ENCODE results near the gene SAP130.

Gene SAP130

DNA sequence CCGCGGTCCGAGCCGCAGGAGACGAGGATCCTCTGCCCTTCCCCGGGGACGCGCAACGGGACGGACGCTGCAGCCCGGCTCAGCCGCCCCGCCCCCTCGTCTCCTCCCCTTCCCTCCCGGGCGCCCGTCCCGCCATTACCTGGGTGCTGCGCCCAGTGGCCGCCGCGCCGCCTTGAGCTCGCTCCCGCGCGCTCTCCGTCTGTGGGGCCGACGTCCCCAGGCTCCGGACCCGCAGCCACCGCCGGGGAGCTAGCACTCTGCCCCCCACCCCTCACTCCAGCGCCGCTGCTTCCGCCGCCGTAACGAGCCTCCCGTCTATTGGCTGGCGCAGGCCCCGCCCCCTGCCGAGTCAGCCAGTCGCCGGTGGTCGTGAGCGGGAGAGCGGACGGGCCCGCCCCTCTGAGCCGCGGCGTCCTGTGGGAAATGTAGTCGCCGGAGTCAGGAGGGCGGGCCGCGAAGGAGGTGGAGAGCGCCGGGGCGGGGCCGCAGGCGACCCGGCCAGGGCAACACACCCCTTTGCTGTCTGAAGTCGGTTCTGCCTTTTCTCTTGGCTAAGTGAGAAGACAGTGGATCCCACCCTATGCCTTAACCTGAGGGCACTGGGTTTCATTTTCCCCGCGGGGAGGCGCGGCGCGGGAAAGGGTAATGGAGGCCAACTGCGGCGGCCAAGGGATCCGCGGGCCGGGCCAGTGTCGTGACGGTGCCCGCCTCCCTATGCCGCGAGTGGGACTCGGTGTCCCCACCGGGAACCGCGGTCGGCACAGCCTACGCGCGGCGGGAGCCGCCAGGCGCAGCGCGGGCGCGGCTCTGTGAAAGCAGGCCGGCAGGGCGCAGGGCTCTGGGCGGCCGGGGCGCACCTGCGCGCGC is at the start of gene SAP130:
Gene SAP130 (minus strand): TSS at position 259 of the 867 bp plus-strand sequence. CDS start 1,767 bp downstream, outside the sequence.
- peak; percentile 57 for DNase-seq (ENCODE audit: low read depth, low spot score)

DNA sequence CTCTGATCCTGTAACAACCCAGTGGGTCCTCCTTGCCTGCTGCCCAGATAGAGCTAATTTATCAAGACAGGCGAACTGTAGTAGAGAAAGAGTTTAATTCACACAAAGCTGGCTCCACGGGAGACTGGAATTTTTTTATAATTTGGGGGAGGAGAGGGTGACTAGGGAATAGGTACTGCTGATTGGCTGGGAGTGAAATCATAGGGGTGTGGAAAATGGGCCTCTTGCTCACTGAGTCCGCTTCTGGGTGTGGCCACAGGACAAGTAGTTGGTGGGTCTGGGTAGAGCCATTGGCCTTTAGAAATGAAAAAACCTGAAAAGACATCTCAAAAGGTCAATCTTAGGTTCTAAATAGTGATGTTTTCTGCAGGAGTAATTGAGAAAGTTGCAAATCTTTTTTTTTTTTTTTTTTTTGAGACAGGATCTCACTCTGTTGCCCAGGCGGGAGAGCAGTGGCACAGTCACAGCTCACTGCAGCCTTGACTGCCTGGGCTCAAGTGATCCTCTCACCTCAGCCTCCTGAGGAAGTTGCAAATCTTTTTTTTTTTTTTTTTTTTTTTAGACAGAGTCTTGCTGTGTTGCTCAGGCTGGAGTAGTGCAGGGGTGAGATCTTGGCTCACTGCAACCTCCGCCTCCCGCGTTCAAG is 48.7 kb upstream of the SAP130 start:
- DNase-seq (ENCODE audit: low read depth, low spot score), result no peak

DNA sequence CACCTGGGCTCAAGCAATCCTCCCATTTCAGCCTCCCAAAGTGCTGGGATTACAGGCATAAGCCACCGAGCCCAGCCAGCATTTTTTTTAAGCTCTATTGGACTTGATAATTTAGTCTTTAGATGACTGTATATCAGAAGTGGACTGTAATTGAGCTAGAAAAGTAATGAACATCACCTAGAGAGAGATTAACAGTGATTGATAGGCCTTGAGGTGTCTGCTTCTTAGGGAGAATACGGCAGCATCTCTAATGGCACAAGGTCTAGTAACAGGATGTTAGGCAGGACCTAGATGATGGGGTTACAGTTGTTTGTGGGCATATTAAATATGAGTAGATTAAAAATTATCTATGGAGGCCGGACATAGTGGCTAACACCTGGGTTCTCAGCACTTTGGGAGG is 45.4 kb upstream of the SAP130 start:
- DNase-seq (ENCODE audit: low read depth, low spot score), result no peak

DNA sequence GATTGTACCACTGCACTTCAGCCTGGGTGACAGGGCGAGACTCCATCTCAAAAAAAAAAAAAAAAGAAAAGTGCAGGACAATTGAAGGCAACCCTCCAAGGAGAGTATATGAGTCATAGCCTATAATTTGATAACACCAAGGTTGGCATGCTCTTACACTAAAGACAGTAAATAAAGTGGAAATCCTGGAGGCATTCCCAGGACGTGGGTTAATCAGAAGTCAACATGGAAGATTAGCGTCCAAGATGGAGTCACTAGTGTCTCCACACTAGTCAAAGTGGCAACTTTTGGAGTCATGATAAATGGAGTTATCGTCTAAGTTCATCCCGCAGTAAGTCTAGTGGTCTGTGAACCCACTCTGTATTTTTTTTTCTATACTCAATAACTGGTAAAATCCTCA is 41.9 kb upstream of the SAP130 start:
- no peak for DNase-seq (ENCODE audit: low read depth, low spot score)

DNA sequence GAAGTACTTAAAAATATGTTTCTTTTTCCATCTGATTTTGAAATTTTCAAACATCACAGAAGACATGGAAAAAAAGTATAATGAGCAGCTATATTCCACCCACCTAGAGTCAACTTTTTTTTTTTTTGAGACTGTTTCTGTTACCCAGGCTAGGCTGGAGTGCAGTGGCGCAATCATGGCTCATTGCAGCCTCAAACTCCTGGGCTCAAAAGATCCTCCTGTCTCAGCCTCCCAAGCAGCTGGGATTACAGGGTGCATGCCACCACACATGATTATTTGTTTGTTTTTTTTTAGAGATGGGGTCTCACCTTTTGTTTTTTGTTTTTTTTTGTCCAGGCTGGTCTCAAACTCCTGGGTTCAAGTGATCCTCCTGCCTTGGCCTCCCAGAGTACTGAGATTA is 36.5 kb upstream of the SAP130 start:
- no peak for DNase-seq (ENCODE audit: low read depth, low spot score)

DNA sequence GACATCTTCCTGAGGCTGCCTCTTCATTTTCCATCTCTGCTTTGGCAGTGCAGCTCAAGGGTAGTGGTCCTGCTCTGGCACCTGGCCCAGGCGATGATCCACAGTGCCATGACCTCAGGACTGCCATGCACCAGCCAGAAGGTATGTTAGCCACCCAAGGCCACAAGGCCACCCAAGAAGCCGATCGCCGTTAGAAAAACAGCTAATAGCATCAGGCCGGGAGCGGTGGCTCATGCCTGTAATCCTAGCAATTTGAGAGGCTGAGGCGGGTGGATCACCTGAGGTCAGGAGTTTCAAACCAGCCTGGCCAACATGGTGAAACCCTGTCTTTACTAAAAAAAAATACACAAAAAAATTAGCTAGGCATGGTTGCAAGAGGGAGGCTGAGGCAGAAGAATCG is 34.7 kb upstream of the SAP130 start:
- no peak for DNase-seq (ENCODE audit: low read depth, low spot score)

DNA sequence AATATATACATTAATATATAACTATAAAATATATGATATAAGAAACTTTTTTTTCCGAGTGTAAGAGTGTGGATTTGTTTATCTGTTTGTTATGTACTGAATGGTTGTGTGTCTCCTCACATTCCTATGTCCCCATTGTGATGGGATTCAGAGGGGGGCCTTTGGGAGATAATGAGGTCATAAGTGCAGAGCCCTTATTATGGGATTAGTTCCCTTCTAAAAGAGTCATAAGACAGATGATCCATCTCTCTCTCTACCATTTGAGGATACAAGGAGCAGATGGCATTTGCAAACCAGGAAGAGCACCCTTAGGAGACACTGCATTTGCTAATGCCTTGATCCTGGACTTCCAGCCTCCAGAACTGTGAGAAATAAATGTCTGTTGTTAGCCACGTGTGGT is 30.3 kb upstream of the SAP130 start:
- no peak for DNase-seq (ENCODE audit: low read depth, low spot score)

DNA sequence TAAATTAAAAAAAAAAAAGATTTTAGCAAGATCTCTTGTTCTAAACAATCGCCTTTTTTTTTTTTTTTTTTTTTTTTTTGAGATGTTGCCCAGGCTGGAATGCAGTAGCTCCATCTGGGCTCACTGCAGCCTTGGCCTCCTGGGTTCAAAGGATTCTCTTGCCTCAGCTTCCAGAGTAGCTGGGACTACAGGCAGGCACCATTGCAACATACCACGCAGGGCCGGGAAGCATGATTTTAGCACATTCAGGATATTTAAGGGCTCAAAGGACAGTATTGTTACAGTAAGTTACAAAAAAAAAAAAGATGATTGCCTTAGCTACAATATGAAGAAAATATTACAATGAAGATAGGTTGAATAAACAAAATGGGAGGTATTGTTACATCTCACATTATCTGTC is 29.5 kb upstream of the SAP130 start:
- no peak for DNase-seq (ENCODE audit: low read depth, low spot score)

DNA sequence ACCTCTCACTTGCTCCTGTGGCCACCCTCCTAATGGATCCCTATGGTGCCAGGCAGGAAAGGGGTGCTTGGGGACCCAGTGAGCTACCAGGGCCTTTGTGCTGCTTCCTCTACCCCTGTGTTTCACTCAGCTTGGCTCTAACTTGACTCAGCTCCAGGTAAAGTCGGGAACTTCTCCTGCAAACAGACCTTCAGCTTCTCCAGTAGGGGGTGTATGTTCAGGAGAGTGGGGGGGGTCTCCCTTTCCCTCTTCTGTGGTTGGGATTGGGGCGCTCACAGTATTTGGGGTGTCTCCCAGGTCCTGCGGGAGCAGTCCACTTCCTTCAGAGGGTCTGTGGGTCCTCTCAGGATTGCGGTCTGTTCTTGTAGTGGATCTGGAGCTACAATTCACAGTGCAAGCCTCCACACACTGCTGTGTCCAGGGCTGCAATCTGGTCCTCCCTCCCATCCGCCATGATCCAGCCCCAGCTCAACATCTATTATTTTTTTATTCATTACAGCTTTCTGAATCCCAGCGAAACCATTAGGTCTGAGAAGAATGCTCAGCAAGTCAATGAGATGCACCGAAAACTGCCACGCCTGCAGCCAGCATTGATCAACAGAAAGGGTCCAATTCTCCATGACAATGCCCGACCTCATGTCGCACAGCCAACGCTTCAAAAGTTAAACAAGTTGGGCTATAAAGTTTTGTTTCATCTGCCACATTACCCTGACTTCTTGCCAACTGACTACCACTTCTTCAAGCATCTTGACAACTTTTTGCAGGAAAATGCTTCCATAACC is 26.4 kb upstream of the SAP130 start:
- DNase-seq (ENCODE audit: low read depth, low spot score), result no peak

DNA sequence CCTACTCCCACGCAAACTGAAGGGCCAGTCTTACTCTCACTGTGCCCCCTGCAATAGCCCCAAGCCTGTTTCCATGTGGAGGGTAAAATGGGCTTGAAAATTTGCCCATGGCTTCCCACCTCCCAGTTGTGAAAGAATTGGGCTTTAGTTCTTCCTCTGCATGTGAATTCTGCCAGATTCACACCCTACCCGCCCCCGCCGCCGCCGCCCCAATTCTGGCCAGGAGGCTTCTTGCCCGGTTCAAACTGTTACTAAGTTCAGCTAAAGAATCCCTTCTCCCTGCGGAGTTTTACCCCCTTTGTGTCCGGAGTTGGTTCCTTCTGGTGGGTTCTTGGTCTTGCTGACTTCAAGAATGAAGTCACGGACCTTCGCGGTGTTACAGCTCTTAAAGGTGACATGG is 25.5 kb upstream of the SAP130 start:
- DNase-seq (ENCODE audit: low read depth, low spot score), result no peak

DNA sequence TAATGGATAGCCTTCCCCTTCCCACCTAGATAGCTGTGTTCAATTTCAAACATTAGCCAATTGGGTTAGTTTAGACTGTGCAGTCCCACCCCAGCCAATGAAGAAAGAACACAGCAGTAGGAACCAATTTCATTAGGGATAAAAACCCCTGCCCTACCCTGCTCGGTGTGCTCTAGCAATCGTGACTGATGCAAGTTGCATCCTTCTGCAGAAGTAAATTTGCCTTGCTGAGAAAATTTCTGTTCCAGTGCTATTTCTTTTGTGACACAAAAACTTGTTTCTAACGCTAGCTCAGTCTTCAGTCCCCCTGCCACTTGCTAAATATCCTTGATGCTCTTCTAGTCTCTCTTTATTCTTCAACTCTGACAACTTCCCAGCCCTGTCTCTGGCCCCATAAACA is 15.2 kb upstream of the SAP130 start:
- no peak for DNase-seq (ENCODE audit: low read depth, low spot score)

DNA sequence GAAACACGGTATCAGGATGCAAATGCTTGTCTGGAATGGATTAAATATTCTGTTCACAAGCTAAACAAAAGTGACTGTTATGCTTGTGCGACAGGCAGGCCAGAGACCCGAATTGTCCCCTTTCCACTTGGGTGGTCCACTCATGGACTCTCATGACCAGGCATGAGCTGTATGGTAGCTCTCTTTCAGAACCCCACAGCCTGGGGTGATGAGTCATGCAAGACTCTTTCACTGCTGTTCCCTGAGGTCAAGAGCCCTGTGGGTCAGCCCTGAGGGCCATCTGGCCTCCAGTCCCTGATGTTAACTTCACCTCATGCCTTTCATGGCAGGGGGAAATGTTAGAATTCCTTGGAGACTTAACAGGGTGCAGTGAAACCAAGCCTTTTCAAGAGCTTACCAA is 13.7 kb upstream of the SAP130 start:
- DNase-seq (ENCODE audit: low read depth, low spot score), result no peak

DNA sequence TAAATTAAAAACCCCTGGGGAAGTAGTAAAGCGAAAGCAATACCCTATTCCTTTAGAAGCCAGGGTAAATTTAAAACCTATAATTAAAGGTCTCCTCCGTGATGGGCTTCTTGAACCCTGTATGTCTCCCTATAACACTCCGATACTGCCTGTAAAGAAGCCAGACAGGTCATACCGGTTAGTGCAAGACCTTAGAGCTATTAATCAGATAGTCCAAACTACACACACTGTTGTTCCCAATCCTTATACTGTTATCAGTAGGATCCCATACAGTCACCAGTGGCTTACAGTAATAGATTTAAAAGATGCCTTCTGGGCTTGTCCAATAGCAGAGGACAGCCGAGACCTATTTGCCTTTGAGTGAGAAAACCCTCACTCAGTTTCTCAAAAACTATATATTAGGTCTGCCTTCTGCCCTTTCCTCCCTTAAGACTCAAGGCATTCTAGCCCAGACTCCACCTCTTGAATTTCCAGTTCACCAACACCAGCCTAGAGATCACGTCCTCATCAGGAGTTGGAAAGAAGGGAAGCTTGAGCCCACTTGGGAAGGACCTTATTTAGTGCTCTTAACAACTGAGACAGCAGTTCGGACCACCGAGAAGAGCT is 12.4 kb upstream of the SAP130 start:
- DNase-seq (ENCODE audit: low read depth, low spot score), result no peak

DNA sequence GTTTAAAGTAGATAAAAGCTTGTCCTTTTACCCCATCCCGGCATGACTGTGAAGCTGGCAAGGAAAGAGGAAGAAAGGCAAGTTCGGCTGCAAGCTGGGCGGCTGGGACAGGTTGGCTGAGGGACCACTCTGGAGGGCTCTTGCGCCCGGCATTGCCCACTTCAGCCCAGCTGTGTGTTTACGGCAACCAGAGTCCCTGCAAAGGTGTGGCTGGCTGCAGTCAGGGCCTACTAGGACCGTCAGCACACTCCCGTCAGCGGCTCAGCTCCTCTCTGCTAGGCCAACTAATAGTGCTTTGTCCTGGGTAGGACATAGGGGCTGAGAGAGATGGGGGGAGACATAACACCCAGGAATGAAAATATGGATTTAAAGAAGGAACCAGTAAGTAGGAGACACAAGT is 11.7 kb upstream of the SAP130 start:
- no peak for DNase-seq (ENCODE audit: low read depth, low spot score)

DNA sequence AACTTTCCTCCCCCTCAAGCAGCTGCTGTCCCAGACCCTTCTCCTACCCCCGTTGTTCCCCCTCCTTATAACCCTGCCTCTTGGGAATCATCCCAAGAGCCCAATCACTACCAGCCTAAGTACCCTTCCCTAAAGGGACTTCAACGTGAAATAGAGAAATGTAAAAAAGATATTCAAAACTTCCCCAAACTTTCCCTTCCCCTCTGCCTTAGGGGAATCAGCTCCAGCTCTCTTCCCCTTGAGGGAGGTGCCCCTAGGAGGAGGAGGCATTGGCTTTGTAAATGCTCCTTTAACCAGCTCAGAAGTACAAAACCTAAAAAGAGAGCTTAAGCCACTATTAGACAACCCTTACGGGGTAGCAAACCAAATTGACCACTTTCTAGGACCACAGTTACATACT is 10.6 kb upstream of the SAP130 start:
- DNase-seq (ENCODE audit: low read depth, low spot score), result no peak

DNA sequence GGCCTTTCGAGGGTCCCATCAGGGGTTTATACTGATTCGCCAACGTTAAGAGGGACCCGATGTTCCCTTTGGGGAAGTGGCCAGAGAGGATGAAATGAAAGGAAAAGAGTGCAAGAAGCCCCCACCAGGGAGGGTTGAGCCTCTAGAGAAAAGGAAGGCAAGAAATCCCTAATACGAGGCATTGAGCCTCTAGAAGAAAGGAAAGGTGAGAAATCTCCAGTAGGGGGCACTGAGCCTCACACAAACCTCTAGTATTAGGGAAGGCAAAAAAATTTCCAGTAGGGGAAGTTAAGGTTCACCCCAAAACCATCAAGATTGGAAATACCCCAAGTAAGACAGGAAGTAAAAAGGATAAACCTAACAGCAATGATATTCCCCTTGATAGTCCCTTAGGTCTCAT is 9.8 kb upstream of the SAP130 start:
- DNase-seq (ENCODE audit: low read depth, low spot score), result no peak

DNA sequence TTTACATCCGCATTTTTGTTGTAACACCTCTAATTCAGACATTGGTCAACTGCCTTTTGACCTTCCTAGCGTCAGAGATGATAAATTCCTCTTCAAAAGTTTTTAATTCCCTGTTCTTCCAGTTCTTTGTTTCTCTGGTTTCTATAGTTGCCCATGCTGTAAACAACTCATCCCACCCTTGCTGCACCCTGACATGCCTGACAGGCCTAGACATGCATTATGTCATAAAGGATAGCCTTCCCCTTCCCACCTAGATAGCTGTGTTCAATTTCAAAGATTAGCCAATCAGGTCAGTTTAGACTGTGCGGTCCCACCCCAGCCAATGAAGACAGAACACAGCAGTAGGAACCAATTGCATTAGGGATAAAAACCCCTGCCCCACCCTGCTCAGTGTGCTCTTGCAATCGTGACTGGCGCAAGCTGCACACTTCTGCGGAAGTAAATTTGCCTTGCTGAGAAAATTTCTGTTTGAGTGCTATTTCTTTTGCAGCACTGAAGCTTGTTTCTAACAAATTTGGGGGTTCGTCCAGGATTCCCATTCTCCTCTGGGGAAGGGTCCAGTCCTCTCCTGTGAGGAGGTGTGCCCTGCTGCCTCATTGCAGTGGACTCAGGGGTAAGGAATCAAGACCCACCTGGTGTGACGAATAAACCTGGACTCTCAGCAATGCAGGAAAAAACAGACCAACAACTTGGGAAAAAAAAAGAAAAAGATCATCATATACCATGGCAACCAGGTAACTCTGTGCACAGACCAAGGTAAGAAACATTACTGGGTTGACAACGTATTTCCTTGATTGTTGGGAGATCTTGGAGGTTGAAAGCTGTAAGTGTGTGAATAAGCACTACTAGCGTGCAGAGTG is 9.1 kb upstream of the SAP130 start:
- no peak for DNase-seq (ENCODE audit: low read depth, low spot score)

DNA sequence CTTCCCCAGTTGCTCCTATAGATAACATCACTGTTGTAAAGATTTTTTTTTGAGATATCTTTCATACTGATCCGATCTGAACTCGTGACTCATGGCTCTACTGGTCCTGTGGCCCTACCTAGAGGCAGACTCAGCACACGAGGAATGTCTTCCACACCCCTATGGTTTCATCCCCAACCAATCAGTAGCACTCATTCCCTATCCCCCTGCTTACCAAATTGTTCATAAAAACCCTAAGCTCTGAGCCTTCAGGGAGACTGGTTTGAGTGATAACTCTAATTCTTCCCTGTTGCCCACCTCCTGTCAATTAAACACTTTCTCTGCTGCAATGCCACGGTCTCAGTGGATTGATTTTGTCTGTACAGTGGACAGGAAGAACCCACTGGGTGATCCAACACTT is 4.2 kb upstream of the SAP130 start:
- no peak for DNase-seq (ENCODE audit: low read depth, low spot score)

DNA sequence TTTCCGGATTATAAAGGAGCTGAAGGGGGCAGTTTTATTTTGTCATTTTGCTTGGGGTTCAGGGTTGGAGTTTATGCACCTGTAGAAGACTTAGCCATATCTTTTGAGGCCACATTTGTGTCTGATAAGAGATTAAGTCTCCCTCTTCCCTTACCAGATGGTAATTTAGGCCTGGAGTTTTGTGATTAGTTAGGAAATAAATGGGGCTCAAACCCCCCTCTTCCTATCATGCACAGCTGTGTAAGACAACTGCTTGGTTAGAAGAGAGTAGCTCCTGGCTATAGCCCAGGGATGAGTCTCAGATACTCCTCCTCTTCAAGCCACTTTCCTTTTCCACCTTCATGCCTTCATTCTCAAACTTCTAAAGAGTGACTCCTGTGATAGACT is 802 bp upstream of the SAP130 start:
- no peak for DNase-seq (ENCODE audit: low read depth, low spot score)

DNA sequence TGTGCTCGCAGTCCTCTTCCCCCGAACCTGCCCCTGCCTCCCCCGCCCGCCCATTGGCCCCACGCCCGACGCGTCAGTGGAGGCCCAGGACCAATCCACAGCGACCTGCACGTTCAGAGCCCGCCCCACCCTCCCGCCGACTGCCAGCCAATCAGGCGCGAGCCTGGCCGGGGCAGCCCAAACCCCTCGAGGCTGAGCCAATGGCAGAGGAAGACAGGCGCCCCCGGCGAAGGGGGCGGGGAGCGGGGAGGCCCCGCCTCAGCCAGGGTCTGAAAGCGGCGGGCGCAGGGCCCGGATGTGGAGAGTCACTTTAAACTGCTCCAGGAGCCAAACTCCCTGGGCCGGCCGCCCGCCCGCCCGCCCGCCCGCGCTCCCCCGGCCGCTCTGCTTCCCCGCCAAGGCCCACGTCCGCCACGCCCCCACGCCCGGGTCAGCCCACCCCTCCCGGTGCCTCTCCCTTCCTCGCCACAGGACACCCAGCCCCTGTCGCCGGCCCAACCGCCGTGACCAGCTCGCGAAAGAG is 520 bp downstream of the SAP130 start:
- DNase-seq (ENCODE audit: low read depth, low spot score), result peak; percentile 82

Measured in iPS DF 19.7 (cell line).